ENCODE results near the gene TMEM52.
"Not testable (repeated sequence)": the region's sequence is repeated elsewhere in the genome, so short reads cannot be mapped to it uniquely, and the experiment has no call there.

TMEM52 gene

DNA sequence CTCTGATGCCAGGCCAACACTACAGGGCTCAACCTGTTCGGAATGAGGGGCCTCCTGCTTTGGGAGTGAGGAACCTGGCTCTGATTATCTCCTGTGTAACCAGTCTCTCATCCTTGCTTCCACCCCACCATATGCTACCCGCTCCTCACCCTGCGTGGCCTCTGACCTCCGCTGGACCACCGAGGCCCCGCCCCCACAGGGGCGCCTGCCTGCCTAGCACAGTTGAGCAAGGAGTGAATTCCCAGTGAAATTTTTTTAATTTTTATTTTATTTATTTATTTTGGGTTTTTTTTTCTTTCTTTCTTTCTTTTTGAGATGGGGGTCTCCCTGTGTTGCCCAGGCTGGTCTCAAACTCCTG lies 26.3 kb downstream of the TMEM52 start:
- no peak for DNase-seq

DNA sequence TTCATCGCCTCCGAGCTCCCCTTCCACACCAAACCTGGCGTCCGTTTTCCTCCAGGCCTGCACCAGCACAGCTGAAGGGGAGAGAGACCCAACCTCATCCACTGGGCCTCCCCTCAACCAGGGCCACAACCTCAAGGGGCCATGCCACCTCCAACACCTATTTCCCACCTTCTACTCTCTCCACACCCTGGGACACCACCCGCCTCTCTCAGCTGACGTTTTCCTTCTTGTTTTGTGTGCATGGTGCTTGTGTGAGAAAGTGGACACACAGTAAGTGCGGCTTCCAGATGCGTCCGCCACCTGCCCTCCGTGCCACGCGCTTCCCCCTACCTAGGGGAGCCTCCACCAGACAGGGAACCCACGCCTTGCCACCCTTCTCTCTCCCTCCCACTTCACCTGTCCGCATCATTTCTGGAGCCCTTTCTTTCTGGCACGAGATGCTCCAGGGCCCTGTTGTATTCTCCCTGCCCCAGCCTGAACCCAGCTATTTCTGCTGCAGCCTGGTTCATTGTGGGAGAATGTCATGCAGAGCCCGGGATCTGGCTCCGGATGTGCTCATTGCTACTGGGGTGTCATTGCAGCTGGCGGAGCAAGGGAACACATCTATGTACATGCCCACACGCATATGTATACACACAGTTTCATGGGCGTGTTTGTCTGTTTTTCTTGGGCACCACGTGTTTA lies 26.9 kb downstream of the TMEM52 start:
- peak; percentile 20 to 54 for DNase-seq

DNA sequence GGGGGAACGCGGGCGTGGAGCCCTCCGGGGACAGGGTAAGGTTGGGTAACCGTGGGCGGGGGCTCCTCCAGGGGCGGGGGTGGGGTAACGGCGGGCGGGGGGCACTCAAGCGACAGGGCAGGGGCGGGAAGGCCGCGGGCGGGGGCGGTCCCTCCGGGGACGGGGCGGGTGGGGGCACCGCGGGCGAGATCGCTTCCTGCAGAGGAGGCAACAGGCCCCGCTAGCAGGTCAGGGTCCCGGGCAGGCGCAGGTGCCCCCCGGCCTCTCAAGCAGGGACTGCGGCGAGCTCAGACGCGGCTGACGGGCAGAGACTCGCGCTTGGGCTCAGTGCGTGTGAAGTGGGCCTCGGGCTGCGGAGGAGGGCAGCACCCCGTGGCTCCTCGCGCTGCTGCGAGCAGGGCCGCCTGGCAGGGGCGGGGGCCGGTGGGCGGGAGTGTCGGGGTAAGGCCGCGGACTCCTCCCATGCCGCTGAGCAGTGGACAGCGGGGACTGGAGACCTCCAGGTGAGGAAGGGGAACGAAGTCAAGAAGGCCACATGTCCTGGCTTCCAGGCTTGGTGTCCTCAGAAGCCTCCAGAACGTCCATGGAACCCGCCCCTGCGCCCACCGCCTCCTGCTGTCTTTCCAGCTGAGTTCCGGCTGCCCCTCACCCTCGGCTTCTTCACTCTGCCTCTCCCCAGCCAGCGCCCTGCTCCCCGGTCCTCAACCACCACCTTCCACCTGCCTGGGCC lies 27.6 kb downstream of the TMEM52 start:
- peak; percentile 79 for DNase-seq

DNA sequence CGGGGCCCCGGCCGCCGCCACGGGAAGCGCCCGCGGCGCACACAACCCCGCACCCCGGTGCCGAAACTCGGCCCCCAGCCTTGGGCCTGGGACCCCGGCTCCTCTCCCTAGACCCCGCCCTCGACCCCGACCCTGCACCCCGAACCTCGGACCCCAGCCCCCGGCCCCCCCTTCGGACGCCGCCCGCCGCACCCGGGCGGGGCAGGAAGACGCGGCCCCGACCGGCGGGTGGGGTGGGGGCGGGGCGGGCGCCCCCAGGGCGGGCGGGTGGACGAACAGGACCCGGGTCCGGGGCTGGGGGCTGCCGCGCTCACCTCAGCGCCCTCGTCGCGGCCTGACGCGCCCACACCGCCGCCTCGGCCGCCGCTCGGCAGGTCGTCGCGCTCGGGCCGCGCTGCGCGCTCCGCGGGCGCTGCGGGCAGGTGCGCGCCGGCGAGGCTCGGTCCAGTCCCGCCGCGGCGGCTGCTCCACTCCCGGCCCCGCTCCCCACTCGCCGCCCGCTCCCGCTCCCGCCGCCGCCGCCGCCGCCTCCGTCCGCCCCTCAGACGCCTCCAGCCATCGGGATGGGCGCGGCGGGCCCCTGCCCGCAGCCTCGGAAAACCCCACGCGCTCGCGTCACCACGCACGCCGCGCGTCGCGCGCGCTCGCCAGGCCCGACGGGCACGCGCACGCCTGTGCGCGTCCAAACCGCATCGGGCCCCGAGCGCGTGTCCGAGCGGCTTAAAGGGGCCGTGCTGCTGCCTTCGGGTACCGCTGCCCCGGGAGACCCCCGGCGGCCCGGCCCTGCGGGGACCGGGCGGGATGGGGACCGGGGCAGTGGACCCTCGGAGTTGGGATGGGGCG lies 28.4 kb downstream of the TMEM52 start, which contains the start of gene GNB1:
TSS of gene GNB1 (minus strand) at position 582 of the 843 bp plus-strand sequence. CDS start 65,634 bp downstream, outside the sequence.
- DNase-seq = peak; percentile 83 to 86

DNA sequence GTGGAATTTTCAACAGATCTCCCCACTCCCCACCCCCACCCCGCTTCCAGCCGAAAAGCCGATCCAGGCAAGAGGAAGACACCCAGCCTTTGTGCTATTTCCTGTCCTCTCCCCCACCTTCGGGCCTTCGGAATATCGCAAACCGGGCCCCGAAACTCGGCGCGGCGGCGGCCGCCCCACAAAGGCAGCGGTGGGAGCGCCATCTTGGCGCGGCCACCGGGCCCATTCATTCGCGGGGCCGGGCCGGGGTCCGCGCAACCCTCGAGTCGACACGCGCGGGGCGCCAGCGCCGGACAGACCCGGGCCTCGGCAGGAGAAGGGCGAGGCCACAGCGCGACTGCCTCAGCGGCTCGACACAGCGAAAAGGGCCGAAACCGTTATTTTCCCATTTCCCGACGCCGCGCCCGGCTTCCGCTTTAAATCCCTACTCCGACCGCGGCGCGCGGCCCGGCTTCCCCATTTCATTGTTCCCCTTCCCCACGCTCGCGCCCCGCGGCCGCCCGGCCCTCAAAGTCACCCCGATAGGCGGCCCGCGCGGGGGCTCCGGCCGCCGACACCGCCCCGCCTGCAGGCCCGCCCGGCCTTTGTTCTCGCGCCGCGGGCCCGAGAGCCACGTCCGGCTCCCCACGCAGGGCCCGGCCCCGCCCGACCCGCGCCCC lies 29.1 kb downstream of the TMEM52 start:
- DNase-seq = peak; percentile 21 to 48

DNA sequence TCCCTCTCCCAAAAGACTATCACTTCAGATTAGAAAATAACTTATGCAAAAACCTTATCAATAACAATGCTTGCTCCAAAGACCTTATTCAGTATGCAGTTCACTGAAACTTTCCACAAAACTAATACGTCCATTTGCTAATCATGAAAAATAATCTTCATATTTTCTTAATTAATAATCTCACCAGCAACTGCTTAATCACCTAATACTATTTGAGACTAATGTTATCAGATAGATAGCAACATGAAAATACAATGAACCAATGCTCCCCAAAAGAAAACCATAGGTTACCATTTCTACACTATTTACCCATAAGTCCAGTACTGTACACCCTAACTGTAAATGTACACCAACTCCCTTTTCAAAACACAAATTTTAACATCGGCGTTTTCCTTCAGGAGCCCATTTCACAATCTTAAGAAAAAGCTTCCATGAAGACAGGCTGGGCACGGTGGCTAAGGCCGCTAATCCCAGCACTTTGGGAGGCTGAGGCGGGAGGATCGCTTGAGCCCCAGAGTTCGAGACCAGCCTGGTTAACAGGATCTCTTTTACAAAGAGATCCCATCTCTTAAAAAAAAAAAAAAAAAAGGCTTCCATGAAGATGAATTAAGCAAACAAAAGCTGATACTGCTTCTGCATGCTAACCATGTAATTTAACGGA lies 29.9 kb downstream of the TMEM52 start:
- DNase-seq = no peak

DNA sequence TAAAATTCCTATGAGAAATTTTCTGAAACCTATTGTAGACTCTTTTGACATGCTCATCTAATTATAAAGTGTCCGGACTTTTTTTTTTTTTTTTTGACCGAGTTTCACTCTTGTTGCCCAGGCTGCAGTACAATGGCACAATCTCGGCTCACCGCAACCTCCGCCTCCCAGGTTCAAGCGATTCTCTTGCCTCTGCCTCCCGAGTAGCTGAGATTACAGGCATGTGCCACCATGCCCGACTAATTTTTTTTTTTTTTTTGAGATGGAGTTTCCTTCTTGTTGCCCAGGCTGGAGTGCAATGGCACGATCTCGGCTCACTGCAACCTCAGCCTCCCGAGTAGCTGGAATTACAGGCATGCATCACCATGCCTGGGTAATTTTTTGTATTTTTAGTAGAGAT lies 35.2 kb downstream of the TMEM52 start:
- not testable (repeated sequence) for DNase-seq

DNA sequence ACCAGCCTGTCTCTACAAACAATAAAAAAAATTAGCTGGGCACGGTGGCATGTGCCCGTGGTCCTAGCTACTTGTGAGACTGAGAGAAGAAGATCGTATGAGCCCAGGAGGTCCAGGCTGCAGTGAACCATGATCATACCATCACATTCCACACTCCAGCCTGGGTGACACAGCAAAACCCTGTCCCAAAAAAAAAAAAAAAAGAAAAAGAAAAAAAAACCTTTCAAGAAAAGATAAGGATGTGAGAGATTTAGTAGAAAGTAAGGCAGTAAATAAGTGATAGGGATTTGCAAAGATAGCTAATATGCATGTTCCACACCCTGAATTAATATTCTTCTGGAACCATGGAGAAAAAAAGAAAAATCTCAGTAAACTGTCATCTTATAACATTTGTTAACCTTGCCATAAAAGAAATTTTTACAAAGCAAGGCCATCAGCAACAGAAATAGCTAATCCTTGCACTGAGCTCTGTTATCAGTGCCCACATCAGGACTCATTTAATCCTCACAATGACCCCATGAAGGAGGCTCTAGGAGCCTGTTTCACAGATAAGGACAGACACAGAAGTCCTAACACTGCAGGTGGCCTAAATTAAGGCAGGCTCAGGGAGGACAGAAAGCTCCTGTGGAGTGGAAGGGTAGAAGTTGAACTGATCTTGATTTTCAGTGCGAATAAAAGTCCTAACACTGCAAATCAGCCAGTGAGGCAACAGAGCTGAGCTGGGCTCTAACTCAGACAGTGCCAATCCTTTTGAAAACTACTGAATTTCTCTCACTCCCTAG lies 35.8 kb downstream of the TMEM52 start:
- DNase-seq = no peak

DNA sequence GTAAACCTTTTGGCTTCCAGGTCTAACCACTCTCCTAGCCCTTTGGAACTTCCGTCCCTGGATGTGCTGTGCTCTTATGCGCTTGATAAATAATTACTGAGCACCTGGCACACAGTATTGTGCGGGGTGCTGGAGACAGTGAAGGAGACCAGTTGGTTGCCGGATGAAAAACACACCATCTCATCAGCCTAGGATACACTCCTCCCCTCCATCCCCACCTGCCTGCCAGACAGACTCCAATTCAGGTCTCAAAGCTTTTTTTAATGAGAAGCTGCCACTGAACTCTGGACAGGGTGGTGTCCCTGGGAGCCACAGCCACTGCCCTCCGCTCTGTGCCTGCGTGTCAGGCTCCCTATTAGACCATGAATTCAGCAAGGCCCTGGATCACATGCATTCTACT lies 37.4 kb downstream of the TMEM52 start:
- no peak for DNase-seq

DNA sequence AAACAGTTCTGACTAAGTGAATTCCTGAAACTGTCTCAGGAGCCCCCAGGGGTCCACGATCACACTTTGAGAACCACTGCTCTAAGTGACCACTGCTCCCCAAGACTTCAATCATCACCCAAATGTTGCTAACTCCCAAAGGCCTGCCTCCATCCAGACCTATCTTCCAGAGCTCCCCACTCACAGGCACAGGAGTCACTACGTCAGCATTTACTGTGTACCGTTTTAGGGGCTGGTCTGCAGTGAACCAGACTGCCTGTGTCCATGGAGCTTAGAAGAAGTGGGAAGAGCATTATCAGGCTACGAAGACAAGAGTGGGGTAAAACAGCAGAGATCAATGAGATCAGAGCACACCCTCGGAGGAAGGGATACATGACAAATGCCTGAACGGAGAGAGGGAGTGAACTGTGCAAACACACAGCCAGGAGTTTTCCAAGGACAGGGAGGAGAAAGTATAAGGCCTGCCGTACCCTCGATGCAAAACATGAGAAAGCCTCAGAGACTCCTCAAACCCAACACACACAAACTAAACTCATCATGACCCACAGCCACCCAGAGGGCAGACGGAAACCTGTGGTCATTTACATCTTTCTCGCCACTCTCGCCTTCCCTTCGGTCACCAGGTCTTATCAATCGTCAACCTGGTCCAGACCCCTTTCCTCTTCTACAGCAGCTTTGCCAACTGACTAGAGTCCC lies 38.3 kb downstream of the TMEM52 start:
- DNase-seq = no peak

DNA sequence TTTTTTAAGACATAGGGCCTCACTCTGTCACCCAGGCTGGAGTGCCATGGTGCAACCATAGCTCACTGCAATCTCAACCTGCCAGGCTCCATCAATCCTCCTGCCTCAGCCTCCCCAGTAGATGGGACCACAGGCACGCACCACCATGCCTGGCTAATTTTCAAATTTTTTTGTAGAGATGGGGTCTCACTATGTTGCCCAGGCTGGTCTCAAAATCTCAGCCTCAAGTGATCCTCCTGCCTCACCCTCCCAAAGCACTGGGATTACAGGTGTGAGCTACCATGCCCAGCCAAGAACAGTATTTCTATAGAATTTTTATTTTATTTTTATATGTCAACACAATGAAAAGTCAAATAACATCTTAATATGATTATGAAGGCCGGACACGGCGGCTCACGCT lies 39.1 kb downstream of the TMEM52 start:
- no peak for DNase-seq

DNA sequence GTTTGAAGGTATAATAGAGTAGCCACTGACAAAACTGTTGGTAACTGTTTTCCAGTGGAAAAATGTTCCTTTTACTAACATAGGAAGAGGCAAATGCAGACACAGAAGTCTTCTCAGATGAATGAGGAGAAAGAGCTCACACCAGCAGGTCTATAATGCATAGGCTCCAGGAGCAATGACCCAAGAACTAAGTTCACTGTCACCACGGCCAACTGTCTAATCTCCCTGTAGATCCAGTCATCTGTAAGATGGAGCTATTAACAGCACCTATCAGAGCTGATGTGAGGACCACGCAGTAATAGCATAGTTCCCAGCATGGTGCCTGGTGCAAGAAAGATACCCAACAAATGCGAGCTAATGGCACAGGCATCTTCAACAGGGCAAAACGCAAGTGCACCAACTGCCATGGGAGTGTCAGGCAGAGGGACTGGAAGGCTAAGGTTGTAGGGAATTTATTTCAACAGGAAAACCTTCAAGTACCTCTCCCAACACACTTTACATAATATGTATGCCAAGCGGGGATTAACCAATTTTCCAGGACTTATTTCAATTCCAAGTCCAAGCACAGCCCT lies 41.1 kb downstream of the TMEM52 start:
- no peak for DNase-seq

DNA sequence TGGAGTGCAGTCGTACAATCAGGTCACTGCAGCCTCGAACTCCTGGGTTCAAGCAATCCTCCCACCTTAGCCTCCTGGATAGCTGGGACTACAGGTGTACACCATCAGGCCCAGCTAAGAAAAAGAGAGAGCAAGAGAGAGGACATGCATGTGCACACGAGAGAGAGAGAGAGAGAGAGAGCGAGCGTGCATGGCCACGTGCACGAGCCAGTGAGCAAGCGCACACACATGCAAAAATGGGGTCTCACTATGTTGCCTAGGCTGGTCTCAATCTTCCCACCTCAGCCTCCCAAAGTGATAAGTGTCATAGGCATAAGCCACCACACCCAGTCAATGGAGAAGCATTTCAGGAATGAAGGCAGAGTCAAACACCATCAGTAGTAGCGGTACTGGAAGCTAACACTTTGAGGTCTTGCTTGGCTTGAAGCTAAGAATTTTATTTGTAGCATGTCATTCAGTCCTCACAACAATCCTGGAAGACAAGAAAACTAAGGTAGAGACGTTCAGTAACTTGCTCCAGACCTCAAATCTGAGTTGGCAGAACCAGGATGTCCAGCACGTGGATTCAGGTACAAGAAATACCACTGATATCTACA lies 42.6 kb downstream of the TMEM52 start:
- DNase-seq = no peak

DNA sequence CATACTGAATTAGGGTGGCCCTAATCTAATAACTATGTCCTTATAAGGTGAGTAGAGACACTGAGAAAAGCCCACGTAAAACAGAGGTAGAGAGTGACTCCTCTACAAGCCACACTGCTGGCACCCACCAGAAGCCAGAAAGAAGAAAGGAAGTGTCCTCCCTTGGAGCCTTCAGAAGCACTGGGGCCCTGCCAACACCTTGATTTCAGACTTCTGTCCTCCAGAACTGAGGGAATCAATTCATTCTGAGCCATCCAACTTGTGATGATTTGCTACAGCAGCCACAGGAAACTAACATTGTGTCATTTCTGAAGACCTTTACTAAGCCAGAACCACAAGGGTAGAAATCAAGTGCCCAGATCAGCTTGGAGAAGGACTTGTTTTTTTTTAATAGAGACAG lies 43.1 kb downstream of the TMEM52 start:
- DNase-seq = no peak

DNA sequence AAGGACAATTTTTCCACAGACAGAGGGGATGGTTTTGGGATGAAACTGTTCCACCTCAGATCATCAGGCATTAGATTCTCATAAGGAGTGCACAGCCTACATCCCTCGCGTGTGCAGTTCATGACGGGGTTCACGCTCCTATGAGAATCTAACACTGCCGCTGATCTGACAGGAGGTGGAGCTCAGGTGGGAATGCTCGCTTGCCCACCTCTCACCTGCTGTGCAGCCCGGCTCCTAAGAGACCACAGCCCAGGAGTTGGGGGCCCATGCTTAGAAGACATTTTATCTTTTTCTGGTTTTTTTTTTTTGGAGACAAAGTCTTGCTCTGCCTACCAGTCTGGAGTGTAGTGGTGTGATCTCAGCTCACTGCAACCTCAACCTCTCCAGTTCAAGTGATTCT lies 44.2 kb downstream of the TMEM52 start:
- no peak for DNase-seq

DNA sequence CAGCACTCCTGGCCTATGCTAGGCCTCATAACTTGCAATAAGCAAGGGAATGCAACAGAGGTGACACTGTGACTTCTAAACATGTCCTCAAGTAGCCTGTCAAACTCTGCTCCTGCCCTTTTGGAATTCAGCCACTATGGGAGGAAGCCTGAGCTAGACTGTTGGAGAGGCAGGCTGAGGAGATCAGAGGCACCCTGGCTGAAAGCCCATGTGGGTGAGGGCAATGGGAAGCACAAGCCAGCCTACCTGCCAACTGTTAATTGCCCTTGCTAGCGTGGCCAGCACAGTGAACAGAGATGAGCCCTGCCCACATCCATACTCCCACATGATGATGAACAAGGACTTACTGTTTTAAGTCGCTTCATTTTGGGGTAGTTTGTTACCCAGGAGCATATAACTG lies 45.9 kb downstream of the TMEM52 start:
- DNase-seq = no peak

DNA sequence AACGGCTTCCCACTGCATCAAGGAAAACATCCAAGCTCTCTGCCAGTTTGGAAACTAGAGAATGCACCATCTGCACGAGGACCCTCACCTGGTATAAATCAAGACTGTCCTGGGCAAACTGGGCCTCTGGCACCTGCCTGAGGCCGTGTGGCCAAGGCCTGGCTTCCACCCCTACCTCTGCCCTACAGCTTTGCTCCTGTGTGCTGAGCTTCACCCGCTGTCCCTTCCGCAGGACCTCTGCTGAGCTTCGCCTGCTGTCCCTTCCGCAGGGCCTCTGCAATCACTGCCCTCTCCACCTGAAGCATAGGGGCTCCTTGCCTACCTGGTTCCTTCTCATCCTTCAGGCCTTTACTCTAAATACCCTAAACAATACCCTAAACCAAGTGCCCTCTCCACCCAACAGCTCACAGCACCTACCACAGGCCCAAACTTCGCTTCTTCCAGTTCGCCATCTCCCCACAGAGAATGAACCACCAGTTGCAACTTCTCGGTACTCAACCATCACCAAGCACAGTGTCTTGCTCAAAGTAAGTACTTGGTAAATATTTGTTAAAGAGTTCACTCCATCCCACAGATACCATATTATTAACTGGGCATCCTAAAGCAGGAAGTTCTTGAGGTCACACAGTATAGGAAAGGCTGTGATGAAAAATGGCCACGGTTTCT lies 46.6 kb downstream of the TMEM52 start:
- no peak for DNase-seq

DNA sequence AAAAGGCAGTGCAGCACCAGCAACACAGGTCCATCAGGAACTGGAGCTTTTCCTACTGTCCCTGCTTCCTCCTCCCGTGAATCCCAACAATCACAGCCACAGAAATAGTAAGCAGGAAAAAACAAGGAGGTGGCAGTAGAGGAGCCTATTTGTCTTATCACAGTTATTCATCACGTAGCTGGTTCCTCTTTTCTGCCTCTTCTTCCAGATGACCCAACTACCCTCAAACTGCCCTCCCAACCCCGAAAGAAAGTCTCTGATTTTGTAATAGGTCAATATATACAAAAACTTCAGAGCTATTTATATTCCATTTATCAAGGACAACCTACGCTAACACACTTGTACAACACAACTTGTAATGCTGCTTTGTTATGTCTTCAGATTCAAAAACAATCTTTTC lies 49.6 kb downstream of the TMEM52 start:
- no peak for DNase-seq
